ENCODE results near the gene EDDM13.
"Not testable (repeated sequence)": the region's sequence is repeated elsewhere in the genome, so short reads cannot be mapped to it uniquely, and the experiment has no call there.

EDDM13 gene

GRCh38 chr19:56258272-56258671 is 14.3 kb upstream of the EDDM13 start:
- DNase-seq (ENCODE audit: low spot score), result no peak
- no peak for TF ChIP-seq CTCF (IDR thresholded peaks at IDR 0.05; ENCODE audit: extremely low read depth, missing control alignments)

GRCh38 chr19:56261145-56261544 is 11.4 kb upstream of the EDDM13 start:
- TF ChIP-seq CTCF (IDR thresholded peaks at IDR 0.05; ENCODE audit: extremely low read depth, missing control alignments), result no peak
- no peak for DNase-seq (ENCODE audit: low spot score)

- not testable (repeated sequence) for DNase-seq (ENCODE audit: low spot score)
These were observed 10.6 kb upstream of the EDDM13 start for GRCh38 chr19:56261932-56262331.

- DNase-seq (ENCODE audit: low spot score), result no peak
- no peak for TF ChIP-seq CTCF (IDR thresholded peaks at IDR 0.05; ENCODE audit: extremely low read depth, missing control alignments)
These were observed 9.2 kb upstream of the EDDM13 start for GRCh38 chr19:56263319-56263718.

GRCh38 chr19:56266051-56266450 is 6.5 kb upstream of the EDDM13 start:
- TF ChIP-seq CTCF (IDR thresholded peaks at IDR 0.05; ENCODE audit: extremely low read depth, missing control alignments), result no peak

GRCh38 chr19:56269348-56269747 is 3.2 kb upstream of the EDDM13 start:
- DNase-seq (ENCODE audit: low spot score), result no peak
- TF ChIP-seq CTCF (IDR thresholded peaks at IDR 0.05; ENCODE audit: extremely low read depth, missing control alignments), result no peak

More at GRCh38 chr19:56266051-56266450, 6.5 kb upstream of the EDDM13 start:
- no peak for DNase-seq (ENCODE audit: low spot score)

- no peak for DNase-seq (ENCODE audit: low spot score)
- no peak for TF ChIP-seq CTCF (IDR thresholded peaks at IDR 0.05; ENCODE audit: extremely low read depth, missing control alignments)
These were observed 1.9 kb upstream of the EDDM13 start for GRCh38 chr19:56270676-56271075.

GRCh38 chr19:56271151-56271550 is 1.4 kb upstream of the EDDM13 start:
- no peak for DNase-seq (ENCODE audit: low spot score)
- no peak for TF ChIP-seq CTCF (IDR thresholded peaks at IDR 0.05; ENCODE audit: extremely low read depth, missing control alignments)
